NOMO-1 treated with dmso at 0.1 percent for 144 hours (cell line): Measurements from ENCODE around the gene IL23R.

Experiments
- DNase-seq: peaks from one replicate; lab custom pipeline; 2025; ENCODE audit not compliant: unreplicated experiment; lab: John Stamatoyannopoulos, UW

Gene IL23R

GRCh38 chr1:67294836-67295617 is 128.8 kb downstream of the IL23R start:
- DNase-seq: no peak

- no peak for DNase-seq
These were observed 132.5 kb downstream of the IL23R start for GRCh38 chr1:67298762-67299161.

- DNase-seq: no peak
These were observed 133.0 kb downstream of the IL23R start for GRCh38 chr1:67299296-67299695.

- DNase-seq: no peak
These were observed 134.3 kb downstream of the IL23R start for GRCh38 chr1:67300561-67300960.

GRCh38 chr1:67304023-67304422 is 137.8 kb downstream of the IL23R start:
- no peak for DNase-seq

- no peak for DNase-seq
These were observed 140.3 kb downstream of the IL23R start for GRCh38 chr1:67306547-67306946.

- no peak for DNase-seq
These were observed 141.2 kb downstream of the IL23R start, which contains the start of gene IL12RB2 for GRCh38 chr1:67307251-67308060. Gene IL12RB2, plus strand, starts transcription at chr1:67307873. Its CDS starts 12,496 bp downstream, at chr1:67320369.

- DNase-seq: no peak
These were observed 141.9 kb downstream of the IL23R start for GRCh38 chr1:67308136-67308535.
